OCI-LY3 (cell line): ENCODE measurements around the gene LAMB4.

Experiments used
- EZH2phosphoT487 ChIP-seq: fragments of 200-600 bp; shearing (Covaris generic); IDR thresholded peaks from 2 replicates; pipeline ENCODE4 v1.6.1; 2018; ENCODE audit warnings: antibody characterized with exemption, mixed run types, low read depth
- TF ChIP-seq, protein P1 (sequence below): fragments of 200-600, 300-600 bp; sonication (generic); IDR thresholded peaks from 2 replicates; pipeline ENCODE4 v1.5.1; 2014; ENCODE audit warnings: antibody characterized with exemption, low read length, low read depth

GRCh38 chr7:108033776-108034497 lies 96.2 kb downstream of the LAMB4 start:
- TF ChIP-seq, protein P1, sequence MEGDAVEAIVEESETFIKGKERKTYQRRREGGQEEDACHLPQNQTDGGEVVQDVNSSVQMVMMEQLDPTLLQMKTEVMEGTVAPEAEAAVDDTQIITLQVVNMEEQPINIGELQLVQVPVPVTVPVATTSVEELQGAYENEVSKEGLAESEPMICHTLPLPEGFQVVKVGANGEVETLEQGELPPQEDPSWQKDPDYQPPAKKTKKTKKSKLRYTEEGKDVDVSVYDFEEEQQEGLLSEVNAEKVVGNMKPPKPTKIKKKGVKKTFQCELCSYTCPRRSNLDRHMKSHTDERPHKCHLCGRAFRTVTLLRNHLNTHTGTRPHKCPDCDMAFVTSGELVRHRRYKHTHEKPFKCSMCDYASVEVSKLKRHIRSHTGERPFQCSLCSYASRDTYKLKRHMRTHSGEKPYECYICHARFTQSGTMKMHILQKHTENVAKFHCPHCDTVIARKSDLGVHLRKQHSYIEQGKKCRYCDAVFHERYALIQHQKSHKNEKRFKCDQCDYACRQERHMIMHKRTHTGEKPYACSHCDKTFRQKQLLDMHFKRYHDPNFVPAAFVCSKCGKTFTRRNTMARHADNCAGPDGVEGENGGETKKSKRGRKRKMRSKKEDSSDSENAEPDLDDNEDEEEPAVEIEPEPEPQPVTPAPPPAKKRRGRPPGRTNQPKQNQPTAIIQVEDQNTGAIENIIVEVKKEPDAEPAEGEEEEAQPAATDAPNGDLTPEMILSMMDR, result no peak
- no peak for TF ChIP-seq EZH2phosphoT487
